ENCODE data around the gene SPTBN5.

SPTBN5 gene

DNA sequence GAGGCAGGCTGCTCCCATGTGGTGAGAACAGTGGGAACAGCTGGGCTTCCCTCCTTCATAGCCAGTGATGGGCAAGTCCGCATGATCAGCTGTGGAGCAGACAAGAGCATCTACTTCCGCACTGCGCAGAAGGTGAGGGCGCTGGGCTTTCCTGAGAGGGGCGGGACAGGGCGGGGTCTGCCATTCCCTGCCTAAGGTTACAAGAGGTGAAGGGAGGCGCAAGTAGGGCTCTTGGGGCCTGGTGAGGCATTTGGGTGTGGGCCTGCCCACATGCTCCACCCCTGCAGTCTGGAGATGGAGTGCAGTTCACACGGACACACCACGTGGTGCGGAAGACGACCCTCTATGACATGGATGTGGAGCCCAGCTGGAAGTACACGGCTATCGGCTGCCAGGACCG is 76.5 kb downstream of the SPTBN5 start:
- peaks cover 95% of the 10 kb centered on the region for H3K36me3 ChIP-seq
- H3K9me3 ChIP-seq, result no peaks in the 10 kb centered on the region
- no peak overlapping the region for H3K4me3 ChIP-seq (ENCODE audit: low read depth in 1 of 2, low read length in 1 of 2)
- H3K27ac ChIP-seq, result no peak overlapping the region
- H3K4me1 ChIP-seq (ENCODE audit: control insufficient read depth in 1 of 2, insufficient read depth in 1 of 2, low read depth in 1 of 2, low read length in 1 of 2), result no peaks in the 10 kb centered on the region
- no peaks in the 10 kb centered on the region for H3K27me3 ChIP-seq
- TF ChIP-seq, protein P1, sequence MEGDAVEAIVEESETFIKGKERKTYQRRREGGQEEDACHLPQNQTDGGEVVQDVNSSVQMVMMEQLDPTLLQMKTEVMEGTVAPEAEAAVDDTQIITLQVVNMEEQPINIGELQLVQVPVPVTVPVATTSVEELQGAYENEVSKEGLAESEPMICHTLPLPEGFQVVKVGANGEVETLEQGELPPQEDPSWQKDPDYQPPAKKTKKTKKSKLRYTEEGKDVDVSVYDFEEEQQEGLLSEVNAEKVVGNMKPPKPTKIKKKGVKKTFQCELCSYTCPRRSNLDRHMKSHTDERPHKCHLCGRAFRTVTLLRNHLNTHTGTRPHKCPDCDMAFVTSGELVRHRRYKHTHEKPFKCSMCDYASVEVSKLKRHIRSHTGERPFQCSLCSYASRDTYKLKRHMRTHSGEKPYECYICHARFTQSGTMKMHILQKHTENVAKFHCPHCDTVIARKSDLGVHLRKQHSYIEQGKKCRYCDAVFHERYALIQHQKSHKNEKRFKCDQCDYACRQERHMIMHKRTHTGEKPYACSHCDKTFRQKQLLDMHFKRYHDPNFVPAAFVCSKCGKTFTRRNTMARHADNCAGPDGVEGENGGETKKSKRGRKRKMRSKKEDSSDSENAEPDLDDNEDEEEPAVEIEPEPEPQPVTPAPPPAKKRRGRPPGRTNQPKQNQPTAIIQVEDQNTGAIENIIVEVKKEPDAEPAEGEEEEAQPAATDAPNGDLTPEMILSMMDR (IDR thresholded peaks at IDR 0.05), result no peak

- TF ChIP-seq, protein P1 (IDR thresholded peaks at IDR 0.05), result no peak
- Histone ChIP-seq H3K4me1 (ENCODE audit: control insufficient read depth in 1 of 2, insufficient read depth in 1 of 2, low read depth in 1 of 2, low read length in 1 of 2) (no peaks in the 10 kb centered on the region), H3K9me3 (no peaks in the 10 kb centered on the region), H3K36me3 (peaks cover 90% of the 10 kb centered on the region), H3K4me3 (ENCODE audit: low read depth in 1 of 2, low read length in 1 of 2) (no peak overlapping the region), H3K27ac (no peak overlapping the region), H3K27me3 (no peaks in the 10 kb centered on the region)
These were observed 77.1 kb downstream of the SPTBN5 start for GRCh38 chr15:41816788-41817187.

DNA sequence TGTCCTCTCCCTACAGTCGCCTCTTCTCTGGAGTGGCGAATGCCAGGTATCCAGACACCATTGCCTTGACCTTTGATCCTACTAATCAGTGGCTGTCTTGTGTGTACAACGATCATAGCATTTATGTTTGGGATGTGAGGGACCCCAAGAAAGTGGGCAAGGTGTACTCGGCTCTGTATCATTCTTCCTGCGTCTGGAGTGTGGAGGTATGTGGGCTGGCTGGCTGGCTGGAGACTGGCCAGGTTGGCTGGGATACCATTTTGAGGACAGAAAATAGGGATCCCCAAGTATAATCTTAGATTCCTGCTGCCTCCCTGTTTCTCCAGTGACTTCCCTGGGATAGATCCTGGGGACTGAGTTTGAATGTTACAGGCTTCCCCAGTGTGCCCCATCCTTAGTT is 79.3 kb downstream of the SPTBN5 start:
- Histone ChIP-seq H3K4me3 (ENCODE audit: low read depth in 1 of 2, low read length in 1 of 2) (no peak overlapping the region), H3K36me3 (peaks cover 70% of the 10 kb centered on the region), H3K27ac (no peak overlapping the region), H3K27me3 (no peaks in the 10 kb centered on the region), H3K4me1 (ENCODE audit: control insufficient read depth in 1 of 2, insufficient read depth in 1 of 2, low read depth in 1 of 2, low read length in 1 of 2) (no peaks in the 10 kb centered on the region), H3K9me3 (no peaks in the 10 kb centered on the region)
- TF ChIP-seq, protein P1 (IDR thresholded peaks at IDR 0.05), result no peak

DNA sequence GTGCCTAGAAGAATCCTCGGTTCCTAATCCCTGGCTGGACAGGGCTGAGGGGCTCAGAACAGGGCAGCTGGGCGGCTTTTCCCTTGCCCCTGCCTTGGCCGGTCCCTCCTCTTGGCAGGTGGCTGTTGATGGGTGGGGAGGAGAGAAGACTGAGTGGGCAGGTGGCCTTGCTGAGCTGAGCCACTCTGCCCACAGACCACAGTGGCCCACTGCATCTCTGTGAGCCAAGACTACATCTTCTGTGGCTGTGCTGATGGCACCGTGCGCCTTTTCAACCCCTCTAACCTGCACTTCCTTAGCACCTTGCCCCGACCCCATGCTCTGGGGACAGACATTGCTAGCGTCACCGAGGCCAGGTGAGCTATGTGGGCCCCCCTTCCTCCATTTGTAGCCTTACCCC is 80.4 kb downstream of the SPTBN5 start:
- TF ChIP-seq, protein P1 (IDR thresholded peaks at IDR 0.05), result no peak
- Histone ChIP-seq H3K27ac (no peak overlapping the region), H3K4me3 (ENCODE audit: low read depth in 1 of 2, low read length in 1 of 2) (no peak overlapping the region), H3K27me3 (no peaks in the 10 kb centered on the region), H3K36me3 (peaks cover 59% of the 10 kb centered on the region), H3K9me3 (no peaks in the 10 kb centered on the region), H3K4me1 (ENCODE audit: control insufficient read depth in 1 of 2, insufficient read depth in 1 of 2, low read depth in 1 of 2, low read length in 1 of 2) (peaks cover 0 to 3% of the 10 kb centered on the region in 2 experiments)

GRCh38 chr15:41812820-41813375 is 81.0 kb downstream of the SPTBN5 start:
- no peaks in the 10 kb centered on the region for H3K9me3 ChIP-seq
- TF ChIP-seq, protein P1 (IDR thresholded peaks at IDR 0.05), result no peak
- H3K27me3 ChIP-seq, result no peaks in the 10 kb centered on the region
- no peak overlapping the region for H3K27ac ChIP-seq
- H3K4me3 ChIP-seq (ENCODE audit: low read depth in 1 of 2, low read length in 1 of 2), result no peak overlapping the region
- peaks cover 0 to 3% of the 10 kb centered on the region in 2 experiments for H3K4me1 ChIP-seq (ENCODE audit: control insufficient read depth in 1 of 2, insufficient read depth in 1 of 2, low read depth in 1 of 2, low read length in 1 of 2)
- peaks cover 53% of the 10 kb centered on the region for H3K36me3 ChIP-seq
